ENCODE measurements around the gene EML4. TPM values are rescaled to one million over a fixed set of nuclear protein-coding genes. Genes with fewer than 3 reads are reported as not detected.

EML4 gene
- total RNA-seq, 1 donor, result 88.1 TPM

GRCh38 chr2:42360493-42360889 lies 191.3 kb downstream of the EML4 start:
- no peak for TF ChIP-seq CTCF (IDR thresholded peaks at IDR 0.05; ENCODE audit: insufficient read depth, low read depth, low read length)
- peak; percentile 36 for DNase-seq (ENCODE audit: low read depth)
- H3K4me3 ChIP-seq (ENCODE audit: low read depth, low read length), result peak overlapping the region; percentile 89

GRCh38 chr2:42360890-42361727 lies 192.0 kb downstream of the EML4 start, which contains the start of gene COX7A2L:
Gene COX7A2L (minus strand): TSS chr2:42361217. CDS start chr2:42361161, 56 bp downstream.
- TF ChIP-seq CTCF (IDR thresholded peaks at IDR 0.05; ENCODE audit: insufficient read depth, low read depth, low read length), result peak; percentile 24

GRCh38 chr2:42361728-42362283 lies 192.7 kb downstream of the EML4 start:
- DNase-seq (ENCODE audit: low read depth), result no peak
- H3K4me3 ChIP-seq (ENCODE audit: low read depth, low read length), result peak overlapping the region; percentile 34
- no peak for TF ChIP-seq CTCF (IDR thresholded peaks at IDR 0.05; ENCODE audit: insufficient read depth, low read depth, low read length)

More at GRCh38 chr2:42360890-42361727, 192.0 kb downstream of the EML4 start, which contains the start of gene COX7A2L:
- DNase-seq (ENCODE audit: low read depth), result peak; percentile 98
- peak within 1 kb of the TSS; percentile 89 for H3K4me3 ChIP-seq (ENCODE audit: low read depth, low read length)

GRCh38 chr2:42363413-42363812 lies 194.3 kb downstream of the EML4 start:
- H3K4me3 ChIP-seq (ENCODE audit: low read depth, low read length), result no peak overlapping the region
- TF ChIP-seq CTCF (IDR thresholded peaks at IDR 0.05; ENCODE audit: insufficient read depth, low read depth, low read length), result no peak
- DNase-seq (ENCODE audit: low read depth), result no peak

GRCh38 chr2:42364658-42365057 lies 195.5 kb downstream of the EML4 start:
- no peak for TF ChIP-seq CTCF (IDR thresholded peaks at IDR 0.05; ENCODE audit: insufficient read depth, low read depth, low read length)
- no peak for DNase-seq (ENCODE audit: low read depth)
- no peak overlapping the region for H3K4me3 ChIP-seq (ENCODE audit: low read depth, low read length)

- TF ChIP-seq CTCF (IDR thresholded peaks at IDR 0.05; ENCODE audit: insufficient read depth, low read depth, low read length), result no peak
- no peak overlapping the region for H3K4me3 ChIP-seq (ENCODE audit: low read depth, low read length)
- no peak for DNase-seq (ENCODE audit: low read depth)
These were observed 197.3 kb downstream of the EML4 start for GRCh38 chr2:42366411-42366810.
